ENCODE data around the gene HDAC3.

DNA sequence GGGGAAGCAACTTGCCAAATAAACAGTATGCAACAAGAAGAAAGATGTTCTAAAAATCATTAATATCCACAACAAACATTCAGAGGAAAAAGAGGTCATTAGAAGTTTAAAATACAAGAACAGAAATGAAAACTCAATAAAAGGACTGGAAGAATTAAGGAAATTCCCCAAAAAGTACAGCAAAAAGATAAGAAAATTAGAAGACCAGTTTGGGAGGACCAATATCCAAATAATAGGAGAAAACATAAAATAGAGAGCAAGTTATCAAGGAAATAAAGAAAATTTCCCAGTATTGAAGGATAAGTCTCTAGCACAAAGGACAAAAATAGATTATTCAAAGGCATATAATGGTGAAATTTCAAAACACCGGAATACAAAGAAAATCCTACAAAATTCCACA, 39.8 kb downstream of the HDAC3 start:
- no peak for TF ChIP-seq CTCF (IDR thresholded peaks at IDR 0.05)
- TF ChIP-seq EZH2 (IDR thresholded peaks at IDR 0.05; ENCODE audit: borderline replicate concordance, insufficient read depth, low read depth, low read length, poor library complexity, severe bottlenecking): no peak

Measured in B cell (primary cell).